ENCODE measurements around the gene ASF1B. TPM values are rescaled to one million over a fixed set of nuclear protein-coding genes. Genes with fewer than 3 reads are reported as not detected.

Gene ASF1B
- total and polyA plus RNA-seq, 2 donors (not counting 1 experiment from before 2014, with no cell fraction given): 2.6 to 6.5 TPM

GRCh38 chr19:14089662-14090508, 46.5 kb downstream of the ASF1B start:
- Histone ChIP-seq H3K4me2 (ENCODE audit: extremely low read depth, insufficient read depth, low read length) (peak overlapping the region; percentile 82), H4K20me1 (ENCODE audit: control insufficient read depth, extremely low read depth, insufficient read depth, low read length) (no peaks in the 10 kb centered on the region), H3K4me1 (ENCODE audit: control insufficient read depth, extremely low read depth, insufficient read depth, low read length) (peaks cover 2% of the 10 kb centered on the region), H3K36me3 (ENCODE audit: control insufficient read depth, insufficient read depth, low read length) (peaks cover 11% of the 10 kb centered on the region), H3K79me2 (ENCODE audit: control insufficient read depth, insufficient read depth, low read length) (no peaks in the 10 kb centered on the region), H3K9ac (ENCODE audit: insufficient read depth, low read length) (peak overlapping the region; percentile 46), H3K9me3 (ENCODE audit: control insufficient read depth, insufficient read depth, low read depth, low read length) (no peaks in the 10 kb centered on the region), H3K27me3 (ENCODE audit: control insufficient read depth, insufficient read depth, low read length) (no peaks in the 10 kb centered on the region), H3K27ac (ENCODE audit: insufficient read depth, low read length) (no peak overlapping the region), H2AFZ (ENCODE audit: low read length) (no peak overlapping the region), H3K4me3 (replicated peaks in 1 of 4; ENCODE audit: control extremely low read depth in 1 of 4, insufficient read depth in 1 of 4, low read depth in 3 of 4, low read length in 4 of 4) (peak overlapping the region; percentile 35 to 61 (median 56))
- TF ChIP-seq EZH2 (IDR thresholded peaks at IDR 0.05; ENCODE audit: low read length, missing control alignments) (no peak), CTCF (conservative IDR thresholded peaks at IDR 0.05 in 1 of 2, IDR thresholded peaks at IDR 0.05 in 1 of 2; ENCODE audit: low read depth in 1 of 2, low read length in 2 of 2) (no peak)
- peak; percentile 64 to 79 for DNase-seq (ENCODE audit: low read depth in 2 of 2)

GRCh38 chr19:14089412-14089661, 47.1 kb downstream of the ASF1B start:
- Histone ChIP-seq H3K4me1 (ENCODE audit: control insufficient read depth, extremely low read depth, insufficient read depth, low read length) (peaks cover 2% of the 10 kb centered on the region), H3K27me3 (ENCODE audit: control insufficient read depth, insufficient read depth, low read length) (no peaks in the 10 kb centered on the region), H3K27ac (ENCODE audit: insufficient read depth, low read length) (no peak overlapping the region), H3K4me3 (replicated peaks in 1 of 4; ENCODE audit: control extremely low read depth in 1 of 4, insufficient read depth in 1 of 4, low read depth in 3 of 4, low read length in 4 of 4) (peak overlapping the region; percentile 35 to 61 (median 52)), H3K9ac (ENCODE audit: insufficient read depth, low read length) (peak overlapping the region; percentile 7), H4K20me1 (ENCODE audit: control insufficient read depth, extremely low read depth, insufficient read depth, low read length) (no peaks in the 10 kb centered on the region), H3K4me2 (ENCODE audit: extremely low read depth, insufficient read depth, low read length) (peak overlapping the region; percentile 82), H3K79me2 (ENCODE audit: control insufficient read depth, insufficient read depth, low read length) (no peaks in the 10 kb centered on the region), H3K9me3 (ENCODE audit: control insufficient read depth, insufficient read depth, low read depth, low read length) (no peaks in the 10 kb centered on the region), H2AFZ (ENCODE audit: low read length) (no peak overlapping the region), H3K36me3 (ENCODE audit: control insufficient read depth, insufficient read depth, low read length) (peaks cover 11% of the 10 kb centered on the region)
- DNase-seq (ENCODE audit: low read depth in 2 of 2): peak; percentile 35 to 36
- peak; percentile 21 to 25 for TF ChIP-seq CTCF (conservative IDR thresholded peaks at IDR 0.05 in 1 of 2, IDR thresholded peaks at IDR 0.05 in 1 of 2; ENCODE audit: low read depth in 1 of 2, low read length in 2 of 2)
- TF ChIP-seq EZH2 (IDR thresholded peaks at IDR 0.05; ENCODE audit: low read length, missing control alignments): no peak

GRCh38 chr19:14088634-14089411, 47.6 kb downstream of the ASF1B start:
- Histone ChIP-seq H3K4me1 (ENCODE audit: control insufficient read depth, extremely low read depth, insufficient read depth, low read length) (peaks cover 2% of the 10 kb centered on the region), H3K79me2 (ENCODE audit: control insufficient read depth, insufficient read depth, low read length) (no peaks in the 10 kb centered on the region), H2AFZ (ENCODE audit: low read length) (no peak overlapping the region), H3K4me3 (replicated peaks in 1 of 4; ENCODE audit: control extremely low read depth in 1 of 4, insufficient read depth in 1 of 4, low read depth in 3 of 4, low read length in 4 of 4) (peak overlapping the region; percentile 35 to 61 (median 52)), H3K36me3 (ENCODE audit: control insufficient read depth, insufficient read depth, low read length) (peaks cover 11% of the 10 kb centered on the region), H3K27ac (ENCODE audit: insufficient read depth, low read length) (no peak overlapping the region), H3K9me3 (ENCODE audit: control insufficient read depth, insufficient read depth, low read depth, low read length) (no peaks in the 10 kb centered on the region), H3K4me2 (ENCODE audit: extremely low read depth, insufficient read depth, low read length) (peak overlapping the region; percentile 82), H3K9ac (ENCODE audit: insufficient read depth, low read length) (peak overlapping the region; percentile 2), H4K20me1 (ENCODE audit: control insufficient read depth, extremely low read depth, insufficient read depth, low read length) (no peaks in the 10 kb centered on the region), H3K27me3 (ENCODE audit: control insufficient read depth, insufficient read depth, low read length) (no peaks in the 10 kb centered on the region)
- DNase-seq (ENCODE audit: low read depth in 2 of 2): no peak
- no peak for TF ChIP-seq CTCF (conservative IDR thresholded peaks at IDR 0.05 in 1 of 2, IDR thresholded peaks at IDR 0.05 in 1 of 2; ENCODE audit: low read depth in 1 of 2, low read length in 2 of 2)
- no peak for TF ChIP-seq EZH2 (IDR thresholded peaks at IDR 0.05; ENCODE audit: low read length, missing control alignments)

All from fibroblast of lung (primary cell).